A673 (cell line): ENCODE data around the gene NAP1L5.

Experiments used
- CTCF ChIP-seq: fragments of 300-800, 200-600 bp; sonication (generic); conservative IDR thresholded peaks from 2 replicates; pipeline ENCODE4 v1.5.1; 2017; ENCODE audit warnings: low read depth, mild to moderate bottlenecking, antibody characterized with exemption, low read length, moderate library complexity, mixed read lengths
- EZH2 ChIP-seq: fragments of 200-600 bp; sonication (generic); IDR thresholded peaks from 2 replicates; pipeline ENCODE4 v1.6.1; 2017; ENCODE audit warnings: borderline replicate concordance, low read depth, mild to moderate bottlenecking, mixed read lengths, antibody characterized with exemption, low read length; ENCODE audit not compliant: poor library complexity, severe bottlenecking

- TF ChIP-seq CTCF (no peak), EZH2 (no peak)
Observed at GRCh38 chr4:88646528-88647280, 50.9 kb downstream of the NAP1L5 start.
